ENCODE results near the gene FAM163A. TPM values are rescaled to one million over a fixed set of nuclear protein-coding genes. Genes with fewer than 3 reads are reported as not detected.
"Not testable (repeated sequence)": the region's sequence is repeated elsewhere in the genome, so short reads cannot be mapped to it uniquely, and the experiment has no call there.

The FAM163A gene
- total and polyA plus RNA-seq, 7 donors, result 0.04 to 0.52 (median 0.08) TPM; not detected in 2

GRCh38 chr1:179840107-179840506, 97.0 kb downstream of the FAM163A start:
- intact Hi-C loops (cut with DNase I), result no loop called here
- Histone ChIP-seq H3K4me3 (no peak overlapping the region), H3K36me3 (ENCODE audit: insufficient read depth in 1 of 2, low read depth in 1 of 2) (peaks cover 0 to 66% of the 10 kb centered on the region in 2 donors), H3K27me3 (ENCODE audit: insufficient read depth in 3 of 3, low read length in 2 of 3) (no peaks in the 10 kb centered on the region), H3K9me3 (no peaks in the 10 kb centered on the region), H3K27ac (no peak overlapping the region), H3K4me1 (no peaks in the 10 kb centered on the region)
- no peak for TF ChIP-seq CTCF (IDR thresholded peaks at IDR 0.05)
- WGBS, 3 donors, result 88 to 91% (median 89%) methylated on average over 3 of the region's 3 CpGs
- DNase-seq (no peak), ATAC-seq (no peak)

- TF ChIP-seq CTCF (IDR thresholded peaks at IDR 0.05), result no peak
- intact Hi-C loops (cut with DNase I), result no loop called here
- ATAC-seq (no peak), DNase-seq (no peak)
- Histone ChIP-seq H3K4me1 (no peaks in the 10 kb centered on the region), H3K27ac (no peak overlapping the region), H3K36me3 (ENCODE audit: insufficient read depth in 1 of 2, low read depth in 1 of 2) (peaks cover 14 to 98% of the 10 kb centered on the region in 2 donors), H3K9me3 (no peaks in the 10 kb centered on the region), H3K4me3 (no peak overlapping the region), H3K27me3 (ENCODE audit: insufficient read depth in 3 of 3, low read length in 2 of 3) (no peaks in the 10 kb centered on the region)
- WGBS, 3 donors, result 88 to 89% (median 88%) methylated on average over 3 of the region's 3 CpGs
Observed at GRCh38 chr1:179848233-179848632, 105.1 kb downstream of the FAM163A start.

- intact Hi-C loops (cut with DNase I), result no loop called here
- ATAC-seq, result no peak
- WGBS, 3 donors, result 89 to 94% (median 91%) methylated on average over 1 of the region's 1 CpG
- DNase-seq, result no peak
- no peak for TF ChIP-seq CTCF (IDR thresholded peaks at IDR 0.05)
- Histone ChIP-seq H3K4me3 (no peak overlapping the region), H3K27me3 (ENCODE audit: insufficient read depth in 3 of 3, low read length in 2 of 3) (no peaks in the 10 kb centered on the region), H3K27ac (no peak overlapping the region), H3K36me3 (ENCODE audit: insufficient read depth in 1 of 2, low read depth in 1 of 2) (peaks cover 8 to 100% of the 10 kb centered on the region in 2 donors), H3K9me3 (no peaks in the 10 kb centered on the region), H3K4me1 (no peaks in the 10 kb centered on the region)
Observed at GRCh38 chr1:179853102-179853501, 110.0 kb downstream of the FAM163A start.

GRCh38 chr1:179855831-179856230, 112.7 kb downstream of the FAM163A start:
- WGBS, 3 donors, result 91 to 93% (median 93%) methylated on average over 4 of the region's 4 CpGs
- H3K9me3 ChIP-seq; H3K27me3 ChIP-seq (ENCODE audit: insufficient read depth in 3 of 3, low read length in 2 of 3); H3K4me1 ChIP-seq; DNase-seq; H3K4me3 ChIP-seq; H3K27ac ChIP-seq; intact Hi-C loops (cut with DNase I); ATAC-seq: not testable (repeated sequence)
- H3K36me3 ChIP-seq (ENCODE audit: insufficient read depth in 1 of 2, low read depth in 1 of 2), result peaks cover 4 to 81% of the 10 kb centered on the region in 2 donors

- TF ChIP-seq CTCF (IDR thresholded peaks at IDR 0.05), result no peak
- H3K9me3 ChIP-seq, result no peaks in the 10 kb centered on the region
- intact Hi-C loops (cut with DNase I), result no loop called here
- H3K36me3 ChIP-seq (ENCODE audit: insufficient read depth in 1 of 2, low read depth in 1 of 2), result peaks cover 2 to 79% of the 10 kb centered on the region in 2 donors
- DNase-seq (no peak), ATAC-seq (no peak)
- no peaks in the 10 kb centered on the region for H3K27me3 ChIP-seq (ENCODE audit: insufficient read depth in 3 of 3, low read length in 2 of 3)
- H3K4me3 ChIP-seq, result no peak overlapping the region
- H3K27ac ChIP-seq, result no peak overlapping the region
- WGBS, 3 donors, result 97 to 98% (median 98%) methylated on average over 2 of the region's 2 CpGs
- no peaks in the 10 kb centered on the region for H3K4me1 ChIP-seq
Observed at GRCh38 chr1:179856296-179856695, 113.2 kb downstream of the FAM163A start.
